HG03457 (cell line): ENCODE data around the gene RGS5.
"Not testable (repeated sequence)": the region's sequence is repeated elsewhere in the genome, so short reads cannot be mapped to it uniquely, and the experiment has no call there.

ENCODE experiments used
- ATAC-seq: cut with Tn5 transposase; IDR thresholded peaks from one replicate; pipeline ENCODE4 v1.9.1; 2021; ENCODE audit warnings: moderate number of reproducible peaks; ENCODE audit not compliant: unreplicated experiment

Gene RGS5, protein sequence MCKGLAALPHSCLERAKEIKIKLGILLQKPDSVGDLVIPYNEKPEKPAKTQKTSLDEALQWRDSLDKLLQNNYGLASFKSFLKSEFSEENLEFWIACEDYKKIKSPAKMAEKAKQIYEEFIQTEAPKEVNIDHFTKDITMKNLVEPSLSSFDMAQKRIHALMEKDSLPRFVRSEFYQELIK

GRCh38 chr1:163202833-163203451 is at the start of gene RGS5:
Gene RGS5 (minus strand): TSS chr1:163202916. CDS start chr1:163202835, 81 bp downstream.
- no peak for ATAC-seq

DNA sequence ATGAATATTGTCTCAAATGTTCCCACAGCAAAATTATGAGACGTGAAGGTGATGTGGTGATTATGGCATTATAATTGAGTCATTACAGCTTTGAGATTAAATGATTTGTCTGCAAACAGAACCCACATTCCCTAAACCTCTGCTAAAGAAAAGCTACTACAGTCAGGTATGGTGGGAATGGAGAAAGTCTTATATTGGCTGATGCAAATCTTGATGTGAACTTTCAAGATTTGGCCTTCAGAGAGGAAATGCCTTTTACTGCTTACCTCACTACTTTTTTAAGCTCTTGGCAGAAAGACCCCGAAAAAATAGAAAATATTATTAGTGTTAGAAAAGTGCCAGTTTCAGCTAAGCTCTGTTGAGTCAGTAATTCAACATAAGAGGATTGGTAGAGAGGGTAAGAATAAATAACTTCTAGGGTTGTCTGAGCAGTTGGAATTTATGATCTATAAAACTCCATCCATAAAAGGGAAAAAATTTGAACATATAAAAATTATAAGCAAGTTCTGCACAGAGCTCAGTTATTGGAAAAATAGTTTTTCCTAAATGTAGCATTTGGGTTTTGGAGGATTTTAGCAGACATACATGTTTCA is 47.8 kb upstream of the RGS5 start:
- no peak for ATAC-seq

DNA sequence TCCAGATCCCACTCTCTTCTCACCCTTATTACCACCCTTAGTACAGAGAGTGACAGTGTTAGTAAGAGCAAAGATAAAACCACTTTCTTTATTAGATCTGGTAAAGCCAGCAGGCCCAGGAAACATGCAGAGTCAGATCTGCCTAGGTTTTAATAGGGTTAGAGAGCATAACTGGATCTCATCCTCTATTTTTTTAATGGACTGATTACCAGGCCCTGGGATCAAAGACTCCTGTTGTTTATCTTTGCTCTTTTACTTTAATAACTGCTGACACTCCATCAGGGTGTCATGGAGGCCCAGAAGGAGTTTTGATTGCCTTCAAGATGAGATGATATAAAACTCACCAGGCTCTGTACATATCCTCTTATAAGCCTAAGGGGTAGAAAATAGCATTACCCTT is 45.3 kb upstream of the RGS5 start:
- no peak for ATAC-seq

DNA sequence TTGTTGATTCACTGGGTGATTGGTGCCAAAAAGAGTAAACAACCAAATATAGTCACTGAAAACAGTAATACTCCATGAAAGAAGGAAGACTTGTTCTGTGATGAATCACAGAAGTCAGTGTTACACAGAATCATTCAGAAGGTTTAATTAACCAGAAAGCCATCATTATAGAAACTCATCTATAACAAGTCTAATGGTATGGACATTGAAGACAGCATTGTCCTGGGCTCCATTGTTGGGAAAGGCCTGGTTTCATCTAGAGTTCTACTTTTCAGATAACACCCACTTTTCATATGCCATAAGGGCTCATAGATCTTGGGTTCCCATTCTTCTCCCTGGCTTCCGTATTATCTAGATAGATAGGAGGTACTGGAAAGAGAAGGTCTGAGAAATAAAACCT is 41.9 kb upstream of the RGS5 start:
- not testable (repeated sequence) for ATAC-seq

GRCh38 chr1:163241746-163242145 is 39.0 kb upstream of the RGS5 start:
- ATAC-seq = no peak

DNA sequence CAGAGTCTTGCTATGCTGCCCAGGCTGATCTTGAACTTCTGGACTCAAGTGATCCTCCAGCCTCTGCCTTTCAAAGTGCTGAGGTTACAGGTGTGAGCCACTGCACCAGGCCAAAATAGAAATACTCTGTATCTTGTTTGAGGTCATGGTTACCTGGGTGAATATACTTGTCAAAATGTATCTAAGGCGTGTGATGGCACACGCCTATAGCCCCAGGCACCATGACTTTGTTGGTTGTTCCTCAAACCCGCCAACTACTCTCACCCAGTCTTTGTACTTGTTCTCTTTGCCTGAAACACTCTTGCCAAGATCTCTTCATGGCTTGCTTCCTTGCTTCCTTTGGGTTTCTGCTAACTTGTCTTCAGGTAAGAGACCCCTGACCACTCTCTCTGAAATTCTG is 38.0 kb upstream of the RGS5 start:
- no peak for ATAC-seq

- ATAC-seq = not testable (repeated sequence)
Measured at GRCh38 chr1:163233643-163234042, 30.9 kb upstream of the RGS5 start.

DNA sequence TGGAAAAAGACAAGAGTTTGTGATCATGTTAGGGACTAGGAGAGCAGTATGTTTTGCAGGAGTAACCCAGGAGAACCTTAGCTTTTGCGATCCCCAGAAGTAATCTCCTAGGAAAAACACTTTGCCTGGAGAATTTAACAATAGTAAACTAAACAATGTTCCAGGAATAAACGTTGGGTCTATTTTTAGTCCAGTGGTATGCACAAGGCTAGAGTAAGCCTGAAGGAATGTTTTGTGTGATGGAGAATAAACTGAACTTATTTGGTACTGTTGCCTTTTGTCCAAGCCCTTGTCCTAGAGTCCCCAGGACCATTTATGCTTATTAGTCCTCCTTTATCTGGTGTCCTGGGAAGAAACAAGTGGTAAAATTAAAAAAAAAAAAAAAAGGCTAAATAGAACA is 28.7 kb upstream of the RGS5 start:
- no peak for ATAC-seq

DNA sequence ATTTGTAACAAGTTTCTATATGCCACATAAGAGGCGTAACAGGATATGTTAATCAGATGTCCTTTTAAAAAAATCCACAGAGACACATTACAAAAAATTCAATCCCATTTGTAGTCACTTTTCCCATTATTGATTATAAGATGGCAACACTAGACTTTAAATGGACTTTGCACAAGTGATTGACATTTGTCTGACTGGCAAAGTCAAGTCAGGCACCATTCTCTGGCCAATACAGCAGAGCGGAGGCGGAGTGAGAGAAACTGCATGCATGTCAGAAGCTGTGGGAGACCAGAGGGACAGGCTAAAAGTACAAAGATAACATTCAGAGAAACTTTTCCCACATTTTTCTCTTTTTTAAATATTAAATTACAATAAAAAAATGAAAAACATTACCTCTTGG is 28.1 kb upstream of the RGS5 start:
- no peak for ATAC-seq

- ATAC-seq = not testable (repeated sequence)
Measured at GRCh38 chr1:163228271-163228670, 25.6 kb upstream of the RGS5 start.

GRCh38 chr1:163227126-163227525 is 24.4 kb upstream of the RGS5 start:
- ATAC-seq = no peak

DNA sequence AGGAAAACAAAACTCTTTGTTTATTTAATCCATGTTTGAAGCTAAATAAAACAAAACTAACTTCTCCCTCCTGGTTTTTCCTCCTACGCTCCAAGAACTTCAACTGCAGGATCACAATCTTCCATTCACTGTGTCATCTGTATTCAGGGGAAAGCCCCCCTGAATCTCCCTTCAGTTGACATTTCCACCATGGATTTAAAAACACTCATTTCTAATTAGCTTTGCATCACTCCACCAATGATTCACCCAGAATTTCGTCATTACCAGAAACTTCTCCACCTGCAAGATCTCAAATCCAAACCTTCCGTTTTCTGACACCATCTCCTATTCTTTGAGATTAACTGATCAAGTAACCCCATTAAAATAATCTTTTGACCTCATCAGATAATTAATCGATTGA is 10.9 kb upstream of the RGS5 start:
- ATAC-seq = no peak

DNA sequence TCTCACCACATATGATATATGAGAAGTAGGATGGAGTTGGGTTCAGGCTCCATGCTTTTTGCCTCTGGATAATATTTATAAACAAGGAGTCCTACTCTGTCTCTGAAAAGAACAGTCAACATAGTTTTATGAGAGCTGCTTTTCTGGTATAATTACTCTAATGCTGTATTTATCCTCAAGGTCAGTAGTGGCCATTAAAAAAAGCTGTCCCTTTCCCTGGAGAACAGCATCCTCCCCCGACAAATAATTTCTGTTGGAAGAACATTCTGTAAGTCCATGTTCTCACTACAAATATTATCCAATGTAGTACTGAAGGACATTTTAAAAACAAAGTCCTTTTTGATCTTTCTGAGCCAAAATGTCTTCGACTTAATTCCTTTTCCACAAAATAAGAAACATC is 9.0 kb upstream of the RGS5 start:
- no peak for ATAC-seq

GRCh38 chr1:163205513-163205912 is 2.8 kb upstream of the RGS5 start:
- no peak for ATAC-seq

DNA sequence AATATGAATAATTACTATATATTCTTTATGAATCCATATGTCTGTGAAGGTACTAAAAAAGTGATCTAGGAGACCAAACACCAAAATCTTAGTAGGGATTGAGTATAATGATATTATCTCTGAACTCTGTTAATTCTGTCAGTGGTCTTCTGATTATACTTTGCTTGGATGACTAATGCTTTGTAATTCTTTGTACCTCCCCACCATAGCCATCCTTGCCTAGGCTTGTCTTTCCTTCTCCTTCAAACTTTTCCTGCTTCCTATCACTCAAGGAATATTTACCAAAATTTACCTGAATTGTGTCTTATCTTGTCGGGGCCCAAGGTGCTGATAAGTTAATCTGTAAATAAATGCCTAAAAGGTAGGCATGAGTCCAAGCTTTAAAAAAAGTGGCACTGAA is 845 bp upstream of the RGS5 start:
- no peak for ATAC-seq

- ATAC-seq = no peak
Measured at GRCh38 chr1:163201906-163202305, 810 bp downstream of the RGS5 start.

GRCh38 chr1:163197022-163197421 is 5.7 kb downstream of the RGS5 start:
- ATAC-seq = no peak

- no peak for ATAC-seq
Measured at GRCh38 chr1:163196449-163196787, 6.3 kb downstream of the RGS5 start.

DNA sequence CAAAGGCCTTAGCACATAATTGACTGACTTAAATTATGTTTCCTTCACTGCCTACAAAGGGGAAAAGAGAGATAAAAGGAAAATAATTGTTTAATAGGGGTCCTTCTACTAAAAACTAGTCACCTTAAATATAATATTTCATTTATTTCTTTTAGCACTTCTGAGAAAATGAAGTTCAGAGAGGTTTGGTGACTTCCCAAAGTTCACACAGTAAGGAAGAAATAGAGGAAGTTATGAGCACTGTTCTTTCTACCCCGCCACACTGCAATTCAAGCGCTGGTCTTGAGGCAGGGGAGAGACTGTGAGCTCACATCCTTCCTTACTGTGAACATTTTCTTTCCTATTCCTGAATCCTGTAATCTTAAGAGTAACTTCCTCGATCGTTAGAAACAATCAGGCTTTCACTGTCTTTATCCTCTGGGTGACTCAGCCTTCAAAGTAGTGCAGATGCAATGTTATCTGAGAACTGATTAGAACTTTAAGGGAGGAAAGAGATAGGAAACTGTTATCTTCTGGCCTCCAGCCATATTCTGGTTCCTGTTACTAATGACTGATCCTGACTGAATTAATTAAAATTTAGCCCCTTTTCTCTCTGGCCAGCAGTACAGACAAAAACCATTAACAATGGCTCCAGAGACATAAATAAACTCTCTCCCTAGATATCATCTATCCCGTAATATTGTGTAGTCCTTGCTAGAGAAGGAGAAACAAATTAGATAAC is 6.8 kb downstream of the RGS5 start:
- no peak for ATAC-seq

- ATAC-seq = no peak
Measured at GRCh38 chr1:163191301-163191700, 11.4 kb downstream of the RGS5 start.

GRCh38 chr1:163188947-163189346 is 13.8 kb downstream of the RGS5 start:
- ATAC-seq = no peak

DNA sequence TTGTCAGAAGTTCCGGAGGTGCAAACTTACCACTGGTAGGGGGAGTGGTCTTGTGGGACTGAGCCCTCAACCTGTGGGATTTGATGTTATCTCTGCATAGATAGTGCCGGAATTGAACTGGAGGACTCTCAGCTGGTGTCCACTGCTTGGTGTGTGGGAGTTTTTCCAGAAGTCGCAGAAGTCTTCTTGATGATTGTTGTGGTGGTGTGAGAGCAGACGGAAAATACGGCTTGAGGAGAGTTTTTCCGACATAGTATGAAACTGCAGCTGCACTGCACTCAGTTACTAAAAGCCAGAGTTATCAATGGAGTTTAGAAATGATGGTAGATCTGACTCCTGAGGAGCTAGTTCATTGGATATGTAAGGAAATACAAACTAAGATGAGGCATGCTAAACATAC is 14.9 kb downstream of the RGS5 start:
- ATAC-seq = no peak
